ENCODE measurements around the gene JMJD7. TPM values are rescaled to one million over a fixed set of nuclear protein-coding genes. Genes with fewer than 3 reads are reported as not detected.

The JMJD7 gene
- total and polyA plus RNA-seq, 9 of the 15 experiments (the other 6 are each of a cell fraction or from before 2014, with no cell fraction given) = 1.2 to 13.9 (median 6.1) TPM

GRCh38 chr15:41881920-41882688 lies 54.2 kb downstream of the JMJD7 start (continued):
- TF ChIP-seq ZBTB43 (CRISPR knock-in tag; IDR thresholded peaks at IDR 0.05) = no peak
- TF ChIP-seq FOXP1 (CRISPR knock-in tag; IDR thresholded peaks at IDR 0.05) = 0 out of 2 replicates have a peak, but pooled peaks have one; percentile 29
- no peak for TF ChIP-seq ZNF263 (CRISPR knock-in tag; IDR thresholded peaks at IDR 0.05; ENCODE audit: borderline replicate concordance)
- 0 out of 3 replicates have a peak, but pooled peaks of 1 of the 2 experiments have one; percentile 20 for TF ChIP-seq CBX3 (IDR thresholded peaks at IDR 0.05; ENCODE audit: borderline replicate concordance in 1 of 2, low read length in 2 of 2)
- no peak for TF ChIP-seq NFYB (IDR thresholded peaks at IDR 0.05; ENCODE audit: extremely low read depth, insufficient read length)
- TF ChIP-seq MAX (CRISPR knock-in tag; IDR thresholded peaks at IDR 0.05) = peak; percentile 78
- no peak for TF ChIP-seq FOXJ2 (tag; IDR thresholded peaks at IDR 0.05)
- TF ChIP-seq E2F6 (IDR thresholded peaks at IDR 0.05; ENCODE audit: borderline replicate concordance in 1 of 2, extremely low read depth in 1 of 2, insufficient read depth in 1 of 2, insufficient read length in 1 of 2, low read depth in 1 of 2, low read length in 1 of 2, poor library complexity in 1 of 2, severe bottlenecking in 1 of 2) = peak; percentile 80 to 97
- peak; percentile 48 for TF ChIP-seq ZFX (CRISPR knock-in tag; IDR thresholded peaks at IDR 0.05)
